Activated naive CD4-positive, alpha-beta T cell treated with anti-CD3 and anti-CD28 coated beads, Interleukin-2, amount 50 U/mL, for 72 hours (primary cell): Measurements from ENCODE around the gene CALR3. TPM values are rescaled to one million over a fixed set of nuclear protein-coding genes. Genes with fewer than 3 reads are reported as not detected.
A peak's percentile ranks its signal among the peaks of the same experiment; 100 is the strongest.
"Not testable (repeated sequence)": the region's sequence is repeated elsewhere in the genome, so short reads cannot be mapped to it uniquely, and the experiment has no call there.

ENCODE experiments used
- ATAC-seq, 2 donors: fragments of 150-1000 bp; cut with Tn5 transposase; 2 replicates each; pipeline ENCODE4 v1.10.0; 2021; ENCODE audit warnings: mild to moderate bottlenecking in 2 of 2, moderate library complexity in 2 of 2
- DNase-seq, 2 donors: peaks; one replicate each; pipeline ENCODE4 v3.0.0; 2021 to 2022; ENCODE audit warnings: low spot score in 2 of 2
- H3K27ac Mint-ChIP-seq, 2 donors: one replicate each; pipeline ENCODE4 v1.8.0; 2022; ENCODE audit warnings: mild to moderate bottlenecking in 2 of 2, mixed read lengths in 2 of 2
- H3K36me3 Mint-ChIP-seq, 2 donors: one replicate each; pipeline ENCODE4 v1.8.0; 2022; ENCODE audit warnings: mixed read lengths in 2 of 2
- H3K9me3 Mint-ChIP-seq, 2 donors: one replicate each; pipeline ENCODE4 v1.8.0; 2022; ENCODE audit warnings: mixed read lengths in 2 of 2
- total RNA-seq, 2 donors: library from RNA; stranded (reverse); gene quantifications; one replicate each; pipeline ENCODE4 v1.2.3, GENCODE V29; 2022

The CALR3 gene
- total RNA-seq, 2 donors from 2014 or later: not detected

DNA sequence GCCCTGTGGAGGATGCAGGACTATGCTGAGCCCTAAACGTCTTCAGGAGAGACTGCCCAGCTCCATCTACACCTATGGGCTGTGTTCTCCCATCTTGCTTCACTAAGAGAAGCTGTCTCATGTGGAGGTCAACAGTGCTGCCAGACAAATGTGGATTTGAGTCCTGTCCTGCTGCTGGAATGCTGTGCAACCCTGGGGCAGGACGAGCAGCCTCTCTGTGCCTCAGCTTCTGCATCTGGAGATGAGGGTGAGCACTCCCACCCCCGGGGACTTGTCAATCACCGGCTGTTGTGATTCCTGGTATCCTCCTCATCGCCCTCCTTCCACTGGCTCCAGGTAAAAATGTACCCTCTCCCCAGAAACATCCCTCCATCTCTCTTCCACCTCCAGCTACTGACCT lies 40.5 kb downstream of the CALR3 start:
- Mint-ChIP-seq H3K36me3 (no peaks in the 10 kb centered on the region), H3K9me3 (no peaks in the 10 kb centered on the region), H3K27ac (no peak overlapping the region)
- ATAC-seq: no peak
- DNase-seq: no peak

DNA sequence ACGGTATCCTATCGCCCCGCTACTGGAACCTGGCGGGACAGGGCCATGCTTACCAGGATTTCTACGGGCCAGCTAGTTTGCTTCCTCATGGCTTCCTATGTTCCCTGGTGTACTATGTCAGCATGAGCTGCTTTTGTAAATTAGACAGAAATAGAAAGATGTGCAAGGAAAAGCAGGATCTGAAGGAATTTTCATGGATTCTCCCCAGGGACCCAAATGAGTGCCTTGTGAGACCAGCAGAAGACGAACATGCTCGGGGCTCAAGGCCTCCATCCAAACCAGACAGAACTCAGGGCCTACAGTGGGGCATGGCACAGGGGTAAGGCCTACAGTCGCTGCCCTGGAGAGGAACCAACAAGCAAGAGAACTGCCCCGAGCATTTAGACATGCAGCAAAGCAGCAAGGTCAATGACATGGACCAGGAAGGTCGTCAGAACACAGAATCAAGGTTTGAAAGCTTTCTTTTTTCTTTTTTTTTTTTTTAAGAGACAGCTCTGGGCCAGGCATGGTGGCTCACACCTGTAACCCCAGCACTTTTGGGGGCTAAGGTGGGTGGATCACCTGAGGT lies 41.5 kb downstream of the CALR3 start:
- Mint-ChIP-seq H3K9me3 (peaks cover 0 to 3% of the 10 kb centered on the region in 2 donors), H3K27ac (peak overlapping the region in 1 of 2 donors; percentile 39), H3K36me3 (peaks cover 0 to 6% of the 10 kb centered on the region in 2 donors)
- no peak for DNase-seq
- ATAC-seq: no peak

DNA sequence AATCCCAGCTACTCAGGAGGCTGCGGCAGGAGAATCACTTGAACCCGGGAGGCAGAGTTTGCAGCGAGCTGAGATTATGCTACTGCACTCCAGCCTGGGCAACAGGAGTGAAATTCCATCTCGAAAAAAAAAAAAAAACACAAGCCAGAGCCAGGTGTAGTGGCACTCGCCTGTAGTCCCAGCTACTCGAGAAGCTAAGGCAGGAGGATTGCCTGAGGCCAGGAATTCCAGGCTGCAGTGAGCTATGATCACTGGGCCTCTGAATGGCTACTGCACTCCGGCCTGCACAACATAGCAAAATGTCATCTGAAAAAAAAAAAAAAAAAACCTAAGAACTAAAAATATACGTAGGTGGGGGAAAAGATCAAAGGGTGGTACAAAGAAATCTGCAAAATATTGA lies 43.6 kb downstream of the CALR3 start:
- Mint-ChIP-seq H3K27ac (no peak overlapping the region), H3K9me3 (peaks cover 0 to 3% of the 10 kb centered on the region in 2 donors), H3K36me3 (peaks cover 4 to 12% of the 10 kb centered on the region in 2 donors)
- no peak for DNase-seq
- ATAC-seq: no peak

DNA sequence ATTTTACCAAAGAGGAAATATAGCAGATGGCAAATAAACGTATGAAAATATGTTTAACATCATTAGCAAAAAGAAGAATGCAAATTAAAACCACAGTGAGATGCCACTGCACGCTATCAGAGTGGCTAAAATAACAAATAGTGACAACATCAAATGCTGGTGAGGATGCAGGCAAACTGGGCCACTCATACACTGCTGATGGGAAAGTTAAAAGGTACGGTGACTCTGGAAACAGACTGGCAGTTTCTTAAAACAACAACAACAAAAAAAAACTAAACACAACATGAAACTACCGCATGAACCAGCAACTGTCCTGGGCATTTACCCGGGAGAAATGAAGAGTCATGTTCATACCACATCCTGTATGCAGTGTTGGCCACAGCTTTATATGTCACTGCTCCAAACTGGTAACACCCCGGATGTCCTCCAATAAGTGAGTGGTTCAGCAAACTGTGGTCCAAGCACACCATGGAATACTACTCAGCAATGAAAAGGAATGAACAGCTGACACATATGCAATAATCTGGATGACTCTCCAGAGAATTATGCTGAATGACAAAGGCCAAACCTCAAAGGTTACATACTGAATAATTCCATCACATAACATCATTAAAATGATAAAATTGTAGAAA lies 46.5 kb downstream of the CALR3 start:
- peak overlapping the region; percentile 18 to 93 for H3K27ac Mint-ChIP-seq
- peaks cover 0 to 3% of the 10 kb centered on the region in 2 donors for H3K9me3 Mint-ChIP-seq
- H3K36me3 Mint-ChIP-seq: peaks cover 4 to 12% of the 10 kb centered on the region in 2 donors
- ATAC-seq (peak; percentile 80 to 83), DNase-seq (peak in 1 of 2 donors; percentile 76)

DNA sequence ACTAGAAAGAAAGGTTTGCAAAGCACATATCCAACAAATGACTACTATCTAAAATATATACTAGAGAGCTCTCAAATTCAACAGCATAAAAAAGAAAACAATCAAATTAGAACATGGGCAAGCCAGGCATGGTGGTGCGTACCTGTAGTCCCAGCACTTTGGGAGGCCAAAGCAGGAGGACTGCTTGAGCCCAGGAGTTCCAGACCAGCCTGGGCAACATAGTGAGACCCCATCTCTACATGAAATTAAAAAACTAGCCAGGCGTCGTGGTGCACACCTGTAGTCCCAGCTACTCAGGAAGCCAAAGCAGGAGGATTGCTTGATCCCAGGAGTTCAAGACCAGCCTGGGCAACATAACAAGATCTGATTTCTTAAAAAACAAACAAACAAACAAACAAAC lies 47.1 kb downstream of the CALR3 start:
- not testable (repeated sequence) for DNase-seq, ATAC-seq, H3K9me3 Mint-ChIP-seq

DNA sequence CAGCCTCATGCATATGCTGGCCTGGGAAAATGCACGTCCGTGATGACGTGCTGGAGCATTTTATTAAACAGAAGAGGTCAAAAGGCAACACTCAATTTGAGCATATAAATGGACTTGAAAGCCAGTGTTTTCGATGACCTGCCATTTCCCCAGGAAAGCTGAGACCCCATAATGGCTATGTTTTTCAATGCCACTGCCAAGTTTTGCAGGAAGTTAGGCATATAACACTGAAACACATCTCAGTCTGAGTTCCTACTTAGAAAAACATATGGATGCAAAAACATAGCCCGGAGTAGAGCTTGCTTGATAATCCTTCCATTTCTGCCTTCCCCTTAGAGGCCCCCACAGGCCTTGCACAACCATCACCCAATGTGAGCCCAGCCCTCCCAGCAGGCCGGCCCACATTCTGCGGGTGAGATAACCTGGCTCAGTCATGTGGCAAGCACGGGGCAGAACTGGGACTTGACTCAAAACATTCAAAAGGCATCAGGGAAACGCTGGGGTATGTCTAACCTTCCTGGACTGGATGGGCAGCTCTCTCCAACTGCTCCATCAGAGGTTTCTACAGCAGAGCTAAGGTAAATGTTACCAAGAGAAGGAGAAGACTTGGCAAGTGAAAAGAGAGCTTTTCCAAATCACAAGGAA lies 49.1 kb downstream of the CALR3 start:
- DNase-seq (peak; percentile 18 to 64), ATAC-seq (peak; percentile 30 to 74)
- peaks cover 0 to 3% of the 10 kb centered on the region in 2 donors for H3K9me3 Mint-ChIP-seq
- peak overlapping the region; percentile 57 to 93 for H3K27ac Mint-ChIP-seq
- peaks cover 4 to 12% of the 10 kb centered on the region in 2 donors for H3K36me3 Mint-ChIP-seq

More for the DNA sequence above, 47.1 kb downstream of the CALR3 start:
- H3K36me3 Mint-ChIP-seq: peaks cover 4 to 12% of the 10 kb centered on the region in 2 donors
- peak overlapping the region; percentile 4 to 93 for H3K27ac Mint-ChIP-seq

DNA sequence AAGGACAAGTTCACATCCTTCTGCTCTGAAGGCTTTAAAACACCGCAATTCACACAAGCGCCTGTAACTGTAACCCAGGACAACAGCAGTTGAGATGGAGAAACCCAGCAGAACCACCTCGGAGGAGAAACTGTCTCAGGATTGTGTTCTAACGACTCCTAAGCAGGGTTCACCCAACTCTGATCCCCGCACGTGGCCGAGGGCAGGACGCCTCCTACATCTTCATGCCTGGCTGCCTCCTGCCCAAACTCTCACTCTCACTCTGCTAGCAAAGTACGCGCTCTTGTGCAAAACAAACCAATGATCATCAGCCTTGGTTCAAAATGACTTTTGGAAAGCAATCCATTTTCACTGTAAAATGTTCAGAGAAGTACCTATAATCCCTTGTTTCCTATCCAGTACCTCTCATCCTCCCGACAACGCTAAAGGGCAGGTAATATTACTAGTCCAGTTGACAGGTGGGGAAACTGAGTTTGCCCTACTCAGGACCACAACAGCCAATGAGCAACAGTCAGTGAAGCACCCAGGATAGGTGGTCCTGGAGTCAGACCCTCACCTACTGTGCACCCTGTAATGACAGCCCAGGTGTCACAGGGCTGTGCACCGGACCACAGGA lies 49.8 kb downstream of the CALR3 start:
- Mint-ChIP-seq H3K36me3 (peaks cover 4 to 12% of the 10 kb centered on the region in 2 donors), H3K9me3 (peaks cover 0 to 3% of the 10 kb centered on the region in 2 donors), H3K27ac (peak overlapping the region in 1 of 2 donors; percentile 93)
- ATAC-seq (no peak), DNase-seq (no peak)

DNA sequence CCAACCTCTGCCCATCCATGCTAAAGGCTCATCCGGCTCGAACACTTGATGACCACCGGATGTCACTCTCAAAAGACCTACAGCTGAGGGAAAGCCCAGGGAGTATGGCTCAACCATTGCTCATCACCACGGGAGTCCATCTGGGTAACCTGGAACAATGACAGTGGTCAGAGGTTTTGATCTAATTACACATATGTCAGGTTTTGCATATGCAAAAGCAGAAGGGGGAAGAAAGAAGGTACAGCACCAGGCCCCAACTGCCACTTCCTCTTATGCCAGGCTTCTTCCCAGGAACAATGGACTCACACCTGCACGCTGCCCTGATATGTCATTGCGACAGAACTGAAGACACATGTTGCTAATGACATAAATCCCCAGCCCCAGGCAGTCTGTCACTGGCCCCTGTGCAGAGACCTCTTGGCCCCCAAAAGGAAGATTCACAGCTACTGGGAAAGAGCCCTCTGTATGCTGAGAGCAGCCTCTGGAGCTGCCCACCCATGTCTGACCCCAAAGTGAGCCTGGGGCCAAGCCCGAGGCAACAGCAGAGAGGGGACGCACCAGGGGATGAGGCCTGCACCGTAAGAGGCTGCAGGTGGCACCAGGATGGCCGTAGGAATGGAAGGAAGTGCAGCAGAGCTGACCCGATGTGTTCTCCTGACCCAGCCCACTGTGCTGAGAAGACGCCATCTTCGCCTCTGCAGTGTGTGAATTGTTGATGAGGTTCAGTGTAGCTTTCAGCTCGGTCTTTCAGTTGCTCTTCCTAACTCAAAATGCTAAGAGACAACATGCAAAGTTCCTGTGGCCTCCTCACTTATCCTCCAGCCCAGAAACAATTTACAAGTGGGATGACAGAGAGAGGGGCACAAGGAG lies 50.5 kb downstream of the CALR3 start:
- peak in 1 of 2 donors; percentile 69 for ATAC-seq

DNA sequence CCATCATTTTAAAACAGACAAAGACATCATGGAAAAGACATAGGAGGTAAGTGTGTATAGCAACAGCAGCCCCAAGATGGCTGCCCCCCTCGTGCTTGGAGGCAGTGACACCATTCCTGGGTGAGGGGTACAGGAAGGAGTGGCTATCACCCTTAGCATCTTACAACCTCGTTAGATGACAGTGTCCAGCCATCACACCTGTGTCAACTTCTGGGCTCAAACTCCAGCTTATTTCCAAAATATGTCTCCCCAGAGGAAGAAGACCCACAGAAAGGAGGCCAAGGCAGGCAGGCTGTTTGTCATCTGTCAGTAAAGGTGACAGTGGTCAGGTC lies 51.7 kb downstream of the CALR3 start:
- DNase-seq (no peak), ATAC-seq (no peak)
- Mint-ChIP-seq H3K36me3 (peaks cover 4 to 5% of the 10 kb centered on the region in 2 donors), H3K27ac (peak overlapping the region; percentile 76 to 93), H3K9me3 (no peaks in the 10 kb centered on the region)

More for the DNA sequence above, 50.5 kb downstream of the CALR3 start:
- Mint-ChIP-seq H3K36me3 (peaks cover 4 to 12% of the 10 kb centered on the region in 2 donors), H3K27ac (peak overlapping the region; percentile 22 to 93), H3K9me3 (peaks cover 0 to 3% of the 10 kb centered on the region in 2 donors)
- peak in 1 of 2 donors; percentile 82 for DNase-seq

DNA sequence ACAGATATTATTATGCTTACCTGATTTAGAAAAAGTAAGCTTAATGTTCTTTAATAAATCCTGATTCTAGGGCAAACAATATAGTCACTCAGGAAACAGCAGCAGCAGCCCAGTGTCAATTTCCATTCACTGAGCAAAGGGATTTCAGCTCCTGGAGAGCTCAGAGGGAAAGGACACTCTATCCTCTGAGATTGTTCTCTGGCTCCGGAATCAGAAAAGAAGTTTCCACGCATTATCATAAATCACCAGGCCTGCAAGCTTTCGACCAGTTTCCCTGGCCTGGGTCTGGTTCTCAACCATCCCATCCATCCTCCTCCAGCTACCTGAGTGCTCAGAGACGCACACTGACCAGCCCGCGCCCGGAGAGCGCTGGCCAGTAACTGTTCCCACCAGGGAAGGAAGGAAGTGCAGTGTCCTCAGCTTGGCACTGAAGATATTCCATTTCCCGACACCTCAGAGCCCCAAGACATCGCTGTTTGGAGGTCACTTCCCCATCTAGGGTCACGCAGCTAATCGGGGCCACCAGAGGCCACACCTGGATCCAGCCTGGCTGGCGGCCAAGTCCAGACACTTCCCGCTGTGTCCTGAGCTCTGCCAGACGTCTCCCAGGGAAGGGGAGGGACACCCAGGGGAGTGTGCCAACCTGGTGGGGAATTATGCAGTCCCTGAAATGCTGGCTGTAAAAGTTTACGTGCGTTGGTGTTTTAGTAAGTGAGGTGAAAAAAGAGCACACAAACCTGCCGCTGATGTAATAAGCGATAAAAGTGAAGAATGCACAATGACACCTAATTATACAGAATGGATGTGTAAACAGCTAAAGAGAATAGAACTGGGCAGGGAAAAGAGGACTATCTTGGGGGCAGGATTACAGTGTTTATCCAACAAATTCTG lies 53.3 kb downstream of the CALR3 start:
- DNase-seq: no peak
- Mint-ChIP-seq H3K27ac (peak overlapping the region in 1 of 2 donors; percentile 36), H3K9me3 (no peaks in the 10 kb centered on the region), H3K36me3 (peaks cover 0 to 2% of the 10 kb centered on the region in 2 donors)
- no peak for ATAC-seq

DNA sequence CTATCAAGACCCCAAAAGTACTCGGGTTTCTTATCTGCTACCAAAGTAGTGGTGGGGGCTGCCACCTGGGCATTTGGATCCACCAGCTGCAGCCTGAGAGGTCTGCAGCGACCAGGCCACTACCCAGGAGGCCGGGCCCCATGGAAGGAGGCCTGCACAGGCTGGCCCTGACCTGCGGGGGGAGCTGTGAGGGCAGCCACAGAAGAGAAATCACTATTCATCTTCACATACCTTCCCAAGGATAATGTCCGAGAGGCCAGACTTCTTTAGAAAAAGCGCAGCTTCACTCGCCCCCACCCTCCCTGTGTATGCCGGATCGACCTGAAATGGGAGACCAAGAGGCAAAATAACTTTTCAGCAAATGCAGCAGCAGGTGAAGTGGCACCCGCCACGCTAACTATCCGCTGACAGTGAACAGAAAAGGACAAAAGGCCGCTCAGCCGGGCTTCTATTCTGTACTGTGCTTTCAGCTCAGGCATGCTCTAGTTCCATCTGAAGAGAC lies 54.3 kb downstream of the CALR3 start:
- Mint-ChIP-seq H3K36me3 (no peaks in the 10 kb centered on the region), H3K27ac (no peak overlapping the region), H3K9me3 (no peaks in the 10 kb centered on the region)
- ATAC-seq (peak in 1 of 2 donors; percentile 47), DNase-seq (peak in 1 of 2 donors; percentile 52)

DNA sequence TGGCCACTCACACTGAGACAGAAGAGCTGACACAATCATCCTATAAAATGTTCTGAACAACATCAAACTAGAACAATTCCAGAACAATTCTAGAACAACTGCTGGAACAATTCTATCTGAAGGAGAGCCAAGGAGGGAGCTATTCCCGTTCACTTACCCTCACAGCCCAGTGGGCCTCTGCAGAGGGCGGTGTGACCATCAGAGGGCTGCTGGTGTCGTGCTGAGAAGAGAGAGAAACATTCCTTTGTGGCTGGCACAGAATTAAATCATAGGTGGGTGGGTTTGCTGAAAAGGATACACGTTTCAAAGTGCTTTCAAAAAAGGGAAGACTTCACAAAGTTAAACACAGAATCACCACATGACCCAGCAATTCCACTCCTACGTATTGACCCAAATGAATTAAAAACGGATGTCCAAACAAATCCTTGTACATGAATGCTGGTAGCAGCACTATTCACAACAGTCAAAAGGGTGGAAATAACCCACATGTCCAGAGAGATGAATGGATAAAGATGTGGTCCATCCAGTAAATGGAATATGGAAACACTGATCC lies 59.1 kb downstream of the CALR3 start:
- H3K36me3 Mint-ChIP-seq: peaks cover 0 to 9% of the 10 kb centered on the region in 2 donors
- DNase-seq: no peak
- no peak for ATAC-seq
- H3K9me3 Mint-ChIP-seq: no peaks in the 10 kb centered on the region
- peak overlapping the region; percentile 38 to 79 for H3K27ac Mint-ChIP-seq

DNA sequence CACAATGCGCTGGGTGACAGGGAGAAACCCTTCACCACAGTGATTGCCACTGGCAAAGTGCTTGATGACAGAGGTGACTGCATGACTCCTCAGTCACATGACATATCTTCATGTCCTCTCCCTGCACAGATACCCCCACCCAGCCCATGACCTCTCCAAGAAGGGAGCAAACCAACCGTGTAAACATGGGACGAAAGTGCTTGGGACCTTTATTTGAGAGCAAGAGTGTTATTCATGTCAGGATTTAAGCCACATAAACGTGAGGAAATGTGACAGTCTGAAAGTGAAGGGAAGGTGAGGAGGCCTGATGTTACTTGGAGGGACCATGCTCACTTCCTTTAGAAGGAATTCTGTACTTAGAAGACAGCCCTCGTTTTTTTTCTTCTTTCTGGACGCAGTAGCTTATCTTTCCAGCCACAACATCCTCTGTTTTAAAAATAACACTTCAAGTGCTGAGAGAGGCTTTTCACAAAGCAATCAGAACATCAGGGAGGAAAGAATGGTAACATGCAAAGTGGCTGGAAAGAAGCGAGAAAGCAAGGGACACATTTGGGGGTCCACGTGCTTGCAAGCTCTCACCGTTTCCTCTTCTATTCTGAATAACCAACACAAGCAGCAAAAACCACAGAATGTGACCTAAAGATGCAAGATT lies 59.8 kb downstream of the CALR3 start:
- ATAC-seq: peak in 1 of 2 donors; percentile 85
- Mint-ChIP-seq H3K27ac (peak overlapping the region; percentile 77 to 79), H3K36me3 (peaks cover 0 to 9% of the 10 kb centered on the region in 2 donors), H3K9me3 (no peaks in the 10 kb centered on the region)
- no peak for DNase-seq

DNA sequence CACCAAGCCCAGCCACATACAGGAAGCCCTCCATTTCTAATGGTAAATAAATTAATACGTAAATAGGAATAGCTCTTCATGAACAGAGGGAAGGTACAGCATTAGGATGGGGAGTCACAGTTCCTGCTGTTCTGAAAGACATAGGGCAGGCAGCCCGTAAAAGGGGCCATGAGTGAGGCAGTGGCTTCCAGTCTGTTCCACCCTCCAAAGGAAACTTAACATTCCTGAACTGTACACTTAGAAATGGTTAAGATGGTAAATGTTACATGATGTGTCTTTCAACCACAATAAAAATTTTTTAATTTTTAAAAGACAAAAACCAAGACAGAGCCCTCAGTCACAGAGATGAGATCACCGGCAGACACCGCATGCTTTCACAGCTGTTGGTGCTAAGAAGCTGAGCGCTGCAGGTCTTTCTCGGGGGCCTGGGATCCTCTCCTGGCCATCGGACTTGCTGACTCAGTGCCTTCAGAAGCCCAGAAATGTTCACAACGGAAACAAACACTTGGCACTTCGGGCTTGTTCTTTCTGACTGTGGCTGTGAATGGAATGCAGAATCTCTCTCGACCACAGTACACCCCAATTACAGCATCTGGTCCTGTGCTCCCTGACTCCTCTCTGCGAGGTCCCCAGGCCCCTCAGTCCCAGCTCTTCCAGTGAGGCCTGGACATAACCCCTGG lies 60.6 kb downstream of the CALR3 start:
- Mint-ChIP-seq H3K9me3 (no peaks in the 10 kb centered on the region), H3K27ac (peak overlapping the region; percentile 77 to 79), H3K36me3 (peaks cover 0 to 9% of the 10 kb centered on the region in 2 donors)
- no peak for ATAC-seq
- no peak for DNase-seq
